Measurements from ENCODE around the gene KRTAP1-4.
"Not testable (repeated sequence)": the region's sequence is repeated elsewhere in the genome, so short reads cannot be mapped to it uniquely, and the experiment has no call there.

KRTAP1-4 gene

GRCh38 chr17:41002814-41003213 is 27.2 kb downstream of the KRTAP1-4 start:
- DNase-seq, result no peak

GRCh38 chr17:41001795-41002194 is 28.2 kb downstream of the KRTAP1-4 start:
- no peak for DNase-seq

- not testable (repeated sequence) for DNase-seq
Observed at GRCh38 chr17:40999563-40999962, 30.4 kb downstream of the KRTAP1-4 start, which contains the start of gene KRTAP3-2. TSS of gene KRTAP3-2 (minus strand) at chr17:40999906. CDS start at chr17:40999853, 53 bp downstream.

GRCh38 chr17:40997361-40997760 is 32.6 kb downstream of the KRTAP1-4 start:
- DNase-seq, result no peak

- no peak for DNase-seq
Observed at GRCh38 chr17:40996829-40997228, 33.2 kb downstream of the KRTAP1-4 start.

- no peak for DNase-seq
Observed at GRCh38 chr17:40995116-40995515, 34.9 kb downstream of the KRTAP1-4 start.

- no peak for DNase-seq
Observed at GRCh38 chr17:40993839-40994238, 36.2 kb downstream of the KRTAP1-4 start, which contains the start of gene KRTAP3-3. TSS of gene KRTAP3-3 (minus strand) at chr17:40994164. CDS start at chr17:40994097, 67 bp downstream.

GRCh38 chr17:40993084-40993483 is 36.9 kb downstream of the KRTAP1-4 start:
- no peak for DNase-seq

GRCh38 chr17:40992666-40993065 is 37.3 kb downstream of the KRTAP1-4 start:
- DNase-seq, result no peak

- no peak for DNase-seq
Observed at GRCh38 chr17:40986920-40987319, 43.1 kb downstream of the KRTAP1-4 start.

- DNase-seq, result no peak
Observed at GRCh38 chr17:40984226-40984625, 45.8 kb downstream of the KRTAP1-4 start, which contains the start of gene KRT40. TSS of gene KRT40 (minus strand) at chr17:40984326. CDS start at chr17:40984273, 53 bp downstream.

GRCh38 chr17:40981115-40981514 is 48.9 kb downstream of the KRTAP1-4 start:
- DNase-seq, result no peak

GRCh38 chr17:40980596-40980995 is 49.4 kb downstream of the KRTAP1-4 start:
- no peak for DNase-seq

- DNase-seq, result no peak
Observed at GRCh38 chr17:40980117-40980516, 49.9 kb downstream of the KRTAP1-4 start.
